ENCODE measurements around the gene ACSS2.

DNA sequence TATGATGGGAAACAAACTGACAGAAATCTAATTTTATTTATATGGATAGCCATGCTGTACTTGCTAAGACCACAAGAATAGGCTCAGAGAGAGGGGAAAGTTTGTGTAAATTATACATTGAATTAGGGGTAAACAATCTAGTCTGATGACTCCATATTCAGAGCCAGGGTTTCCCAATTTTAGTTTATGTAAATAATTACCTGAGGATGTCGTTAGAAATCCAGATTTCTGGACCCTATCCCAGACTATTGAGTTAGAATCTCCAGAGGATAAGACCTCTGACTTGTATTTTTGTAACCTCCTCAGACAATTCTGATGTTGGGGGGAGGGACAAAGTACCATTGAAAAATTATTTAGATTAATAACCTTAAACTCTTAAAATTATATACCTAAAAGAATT, 18.3 kb downstream of the ACSS2 start:
- TF ChIP-seq POLR2A (IDR thresholded peaks at IDR 0.05; ENCODE audit: low read length), result no peak
- no peak for TF ChIP-seq GATA1 (IDR thresholded peaks at IDR 0.05; ENCODE audit: low read depth, low read length)

All from erythroblast (primary cell).